Nephron (organoid): Measurements from ENCODE around the gene GPR35.

ENCODE experiments used
- H3K27ac Mint-ChIP-seq, 3 experiments: 2 replicates each; pipeline ENCODE4 v1.8.0; 2020; ENCODE audit warnings: mixed read lengths in 3 of 3, mild to moderate bottlenecking in 2 of 3, moderate library complexity in 1 of 3
- H3K27me3 Mint-ChIP-seq: 2 replicates; pipeline ENCODE4 v1.8.0; 2021; ENCODE audit warnings: low read depth, mild to moderate bottlenecking, moderate library complexity, mixed read lengths
- H3K36me3 Mint-ChIP-seq: 2 replicates; pipeline ENCODE4 v1.8.0; 2020; ENCODE audit warnings: low read depth, mixed read lengths
- H3K4me1 Mint-ChIP-seq: 2 replicates; pipeline ENCODE4 v1.8.0; 2020; ENCODE audit warnings: mixed read lengths
- H3K4me3 Mint-ChIP-seq, 3 experiments: 2 replicates each; pipeline ENCODE4 v1.8.0; 2020; ENCODE audit warnings: mild to moderate bottlenecking in 3 of 3, mixed read lengths in 3 of 3, moderate library complexity in 2 of 3
- H3K9me3 Mint-ChIP-seq: 2 replicates; pipeline ENCODE4 v1.8.0; 2020; ENCODE audit warnings: mixed read lengths
- CTCF ChIP-seq, 3 experiments: fragments of 200-600 bp; sonication (generic); IDR thresholded peaks; one replicate each; pipeline ENCODE4 v1.5.0; 2021; ENCODE audit warnings: antibody characterized with exemption in 3 of 3; ENCODE audit not compliant: unreplicated experiment in 3 of 3

Gene GPR35

GRCh38 chr2:240639566-240639965, 14.3 kb downstream of the GPR35 start:
- no peaks in the 10 kb centered on the region for H3K4me1 Mint-ChIP-seq
- H3K27me3 Mint-ChIP-seq: peaks cover 48% of the 10 kb centered on the region
- no peak overlapping the region for H3K27ac Mint-ChIP-seq
- TF ChIP-seq CTCF (IDR thresholded peaks at IDR 0.05; ENCODE audit: unreplicated experiment in 3 of 3): no peak
- H3K4me3 Mint-ChIP-seq: no peak overlapping the region
- peaks cover 8% of the 10 kb centered on the region for H3K9me3 Mint-ChIP-seq
- no peaks in the 10 kb centered on the region for H3K36me3 Mint-ChIP-seq

GRCh38 chr2:240640939-240641338, 15.7 kb downstream of the GPR35 start:
- Mint-ChIP-seq H3K9me3 (peaks cover 3% of the 10 kb centered on the region), H3K36me3 (no peaks in the 10 kb centered on the region), H3K4me3 (no peak overlapping the region), H3K27ac (no peak overlapping the region), H3K27me3 (peaks cover 51% of the 10 kb centered on the region), H3K4me1 (no peaks in the 10 kb centered on the region)
- peak in 2 of 3 experiments; percentile 13 to 47 for TF ChIP-seq CTCF (IDR thresholded peaks at IDR 0.05; ENCODE audit: unreplicated experiment in 3 of 3)

GRCh38 chr2:240642061-240642805, 17.0 kb downstream of the GPR35 start:
- Mint-ChIP-seq H3K9me3 (peaks cover 3% of the 10 kb centered on the region), H3K27ac (no peak overlapping the region), H3K36me3 (no peaks in the 10 kb centered on the region), H3K4me1 (no peaks in the 10 kb centered on the region), H3K27me3 (peaks cover 48% of the 10 kb centered on the region), H3K4me3 (no peak overlapping the region)
- TF ChIP-seq CTCF (IDR thresholded peaks at IDR 0.05; ENCODE audit: unreplicated experiment in 3 of 3): no peak

- peaks cover 48% of the 10 kb centered on the region for H3K27me3 Mint-ChIP-seq
- H3K27ac Mint-ChIP-seq: no peak overlapping the region
- no peak for TF ChIP-seq CTCF (IDR thresholded peaks at IDR 0.05; ENCODE audit: unreplicated experiment in 3 of 3)
- no peaks in the 10 kb centered on the region for H3K36me3 Mint-ChIP-seq
- no peaks in the 10 kb centered on the region for H3K4me1 Mint-ChIP-seq
- peaks cover 3% of the 10 kb centered on the region for H3K9me3 Mint-ChIP-seq
- no peak overlapping the region for H3K4me3 Mint-ChIP-seq
Observed at GRCh38 chr2:240642806-240643092, 17.5 kb downstream of the GPR35 start.

- TF ChIP-seq CTCF (IDR thresholded peaks at IDR 0.05; ENCODE audit: unreplicated experiment in 3 of 3): no peak
- Mint-ChIP-seq H3K27ac (no peak overlapping the region), H3K36me3 (no peaks in the 10 kb centered on the region), H3K4me3 (no peak overlapping the region), H3K4me1 (no peaks in the 10 kb centered on the region), H3K9me3 (peaks cover 3% of the 10 kb centered on the region), H3K27me3 (peaks cover 45% of the 10 kb centered on the region)
Observed at GRCh38 chr2:240643093-240643810, 18.0 kb downstream of the GPR35 start.

GRCh38 chr2:240643811-240644150, 18.5 kb downstream of the GPR35 start:
- no peak overlapping the region for H3K27ac Mint-ChIP-seq
- no peak for TF ChIP-seq CTCF (IDR thresholded peaks at IDR 0.05; ENCODE audit: unreplicated experiment in 3 of 3)
- H3K9me3 Mint-ChIP-seq: peaks cover 2% of the 10 kb centered on the region
- H3K4me3 Mint-ChIP-seq: no peak overlapping the region
- no peaks in the 10 kb centered on the region for H3K4me1 Mint-ChIP-seq
- H3K36me3 Mint-ChIP-seq: no peaks in the 10 kb centered on the region
- H3K27me3 Mint-ChIP-seq: peaks cover 45% of the 10 kb centered on the region
